ENCODE results near the gene PTCD2. TPM values are rescaled to one million over a fixed set of nuclear protein-coding genes. Genes with fewer than 3 reads are reported as not detected.

PTCD2 gene
- total and polyA plus RNA-seq, 2 donors (not counting 3 experiments of a cell fraction or from before 2014, with no cell fraction given) = 4.3 to 6.7 TPM

- FAIRE-seq (no peak), DNase-seq (ENCODE audit: low read depth, low spot score) (no peak)
- no TSS peak for BruUV-seq (replicated peaks)
- intact Hi-C loops (cut with micrococcal nuclease) (no loop called here), dilution Hi-C loops (cut with MboI; ENCODE audit: extremely low pct_ligation_motif_present, low sequenced_read_pairs) (no loop called here)
- H2AFZ ChIP-seq (ENCODE audit: low read depth, low read length) = no peak overlapping the region
- H3K4me1 ChIP-seq (ENCODE audit: control insufficient read depth, extremely low read depth, insufficient read depth, low read length) = peaks cover 30% of the 10 kb centered on the region
- H3K9ac ChIP-seq (replicated peaks; ENCODE audit: extremely low read depth, insufficient read depth, low read length) = no peak overlapping the region
- no peak overlapping the region for H3K4me2 ChIP-seq (ENCODE audit: insufficient read depth, low read length)
- TF ChIP-seq EZH2 (IDR thresholded peaks at IDR 0.05; ENCODE audit: borderline replicate concordance, low read depth, low read length, severe bottlenecking) = no peak
- no peak for TF ChIP-seq POLR2A (IDR thresholded peaks at IDR 0.05; ENCODE audit: low read depth, low read length)
- no peak for TF ChIP-seq JUN (IDR thresholded peaks at IDR 0.05; ENCODE audit: borderline replicate concordance, insufficient read depth, insufficient read length, low read depth)
- TF ChIP-seq POLR2AphosphoS5 (IDR thresholded peaks at IDR 0.05; ENCODE audit: insufficient read depth, low read depth, low read length) = no peak
- no peak for TF ChIP-seq CTCF (IDR thresholded peaks at IDR 0.05; ENCODE audit: extremely low read depth in 1 of 2, insufficient read depth in 1 of 2, low read depth in 1 of 2, low read length in 2 of 2)
- no peak for TF ChIP-seq FOS (IDR thresholded peaks at IDR 0.05; ENCODE audit: borderline replicate concordance, insufficient read depth, low read length)
- TF ChIP-seq GATA2 (IDR thresholded peaks at IDR 0.05; ENCODE audit: insufficient read depth, insufficient read length, low read depth, low read length) = no peak
- TF ChIP-seq MYC (IDR thresholded peaks at IDR 0.05; ENCODE audit: low read depth, low read length) = no peak
- H3K9me1 ChIP-seq (replicated peaks; ENCODE audit: control insufficient read depth, extremely low read depth, insufficient read depth, low read length) = no peaks in the 10 kb centered on the region
- CTCF ChIA-PET = no interaction called here
- H3K9me3 ChIP-seq (replicated peaks; ENCODE audit: control insufficient read depth, insufficient read depth, low read length) = no peaks in the 10 kb centered on the region
- POLR2A ChIA-PET = no interaction called here
- H3K36me3 ChIP-seq (ENCODE audit: control insufficient read depth in 2 of 2, extremely low read depth in 1 of 2, insufficient read depth in 2 of 2, low read length in 2 of 2) = no peaks in the 10 kb centered on the region
- H3K4me3 ChIP-seq (replicated peaks in 1 of 3; ENCODE audit: insufficient read depth in 1 of 3, low read depth in 1 of 3, low read length in 3 of 3) = no peak overlapping the region
- no peaks in the 10 kb centered on the region for H4K20me1 ChIP-seq (replicated peaks; ENCODE audit: control insufficient read depth, extremely low read depth, insufficient read depth, low read length)
- no peaks in the 10 kb centered on the region for H3K79me2 ChIP-seq (ENCODE audit: control insufficient read depth, insufficient read depth, low read length)
- H3K27me3 ChIP-seq (ENCODE audit: control insufficient read depth in 2 of 2, insufficient read depth in 2 of 2, low read length in 2 of 2) = no peaks in the 10 kb centered on the region
- H3K27ac ChIP-seq (ENCODE audit: insufficient read depth, low read depth, low read length) = no peak overlapping the region
These were observed 63.1 kb downstream of the PTCD2 start for GRCh38 chr5:72383280-72383679.
